HG02938 (cell line): ENCODE results near the gene OGDH.
"Not testable (repeated sequence)": the region's sequence is repeated elsewhere in the genome, so short reads cannot be mapped to it uniquely, and the experiment has no call there.

Source experiments
- ATAC-seq: cut with Tn5 transposase; IDR thresholded peaks from one replicate; pipeline ENCODE4 v1.9.1; 2021; ENCODE audit warnings: mild to moderate bottlenecking, moderate library complexity; ENCODE audit not compliant: unreplicated experiment

OGDH gene

GRCh38 chr7:44732971-44733370, 126.5 kb downstream of the OGDH start:
- ATAC-seq = not testable (repeated sequence)

- no peak for ATAC-seq
Observed at GRCh38 chr7:44733708-44734481, 127.5 kb downstream of the OGDH start.

- ATAC-seq = no peak
Observed at GRCh38 chr7:44735403-44736165, 129.2 kb downstream of the OGDH start.

- ATAC-seq = no peak
Observed at GRCh38 chr7:44736896-44737295, 130.5 kb downstream of the OGDH start.

- no peak for ATAC-seq
Observed at GRCh38 chr7:44738051-44738723, 131.8 kb downstream of the OGDH start.

- no peak for ATAC-seq
Observed at GRCh38 chr7:44738876-44739665, 132.6 kb downstream of the OGDH start.

DNA sequence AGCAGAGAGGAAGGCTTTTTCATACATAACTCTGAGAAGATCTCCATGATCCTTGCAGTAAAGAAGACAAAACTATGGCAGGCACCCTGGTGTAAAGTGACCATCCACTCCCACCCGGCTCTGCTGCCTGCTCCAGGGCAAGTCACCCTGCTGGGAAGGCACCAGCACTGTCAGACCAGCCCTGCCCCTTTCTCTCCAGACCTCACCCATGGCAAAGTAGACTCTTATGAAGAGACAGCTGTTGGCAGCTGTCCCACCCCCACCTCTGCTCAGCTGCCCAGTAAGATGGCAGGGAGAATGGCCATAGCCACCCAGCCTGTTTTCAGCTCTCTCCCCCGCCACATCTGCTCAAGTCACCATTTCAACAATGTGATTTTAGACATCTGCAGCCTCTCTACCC, 133.6 kb downstream of the OGDH start:
- no peak for ATAC-seq

GRCh38 chr7:44743750-44744149, 137.3 kb downstream of the OGDH start:
- ATAC-seq = no peak

GRCh38 chr7:44748045-44748947, 141.9 kb downstream of the OGDH start, which contains the start of gene ZMIZ2:
Gene ZMIZ2, plus strand, starts transcription at chr7:44748847. Its CDS starts 7,403 bp downstream, at chr7:44756250.
- ATAC-seq = peak; percentile 57

GRCh38 chr7:44748948-44749731, 142.7 kb downstream of the OGDH start:
- peak; percentile 11 for ATAC-seq

DNA sequence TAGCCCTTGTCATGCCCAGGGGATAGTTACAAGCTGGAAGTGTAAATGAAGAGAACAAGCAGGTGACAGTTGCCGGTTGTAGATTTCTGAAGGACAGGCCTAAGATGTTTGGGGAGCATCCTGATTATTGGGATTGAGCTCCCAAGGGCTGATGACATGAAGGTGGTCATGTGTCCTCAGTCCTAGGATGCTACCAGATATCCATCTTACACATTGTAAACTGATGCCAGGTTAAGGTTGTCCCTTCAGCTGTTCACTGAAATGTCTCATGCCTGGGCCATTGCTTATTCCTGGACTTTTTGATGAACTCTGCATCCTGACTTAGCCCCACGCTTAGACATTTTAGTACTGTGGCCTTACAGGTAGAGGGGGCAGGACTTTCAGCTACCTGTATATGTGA, 143.6 kb downstream of the OGDH start:
- no peak for ATAC-seq

GRCh38 chr7:44750424-44750823, 144.0 kb downstream of the OGDH start:
- ATAC-seq = no peak

- peak; percentile 53 for ATAC-seq
Observed at GRCh38 chr7:44750921-44751571, 144.6 kb downstream of the OGDH start.

DNA sequence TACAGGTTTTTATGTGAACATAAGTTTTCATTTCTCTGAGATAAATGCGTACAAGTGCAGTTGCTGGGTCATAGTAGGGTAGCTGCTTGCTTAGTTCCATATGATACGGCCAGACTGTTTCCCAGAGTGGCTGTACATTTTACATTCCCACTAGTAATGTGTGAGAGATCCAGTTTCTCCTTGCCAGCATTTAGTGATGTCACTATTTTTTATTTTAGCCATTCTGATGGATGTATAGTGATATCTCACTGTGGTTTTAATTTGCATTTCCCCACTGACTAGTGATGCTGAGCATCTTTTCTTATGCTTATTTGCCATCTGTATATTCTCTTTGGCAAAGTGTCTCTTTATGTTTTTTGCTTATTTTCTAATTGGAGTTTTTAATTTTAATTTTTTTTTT, 146.4 kb downstream of the OGDH start:
- ATAC-seq = no peak

- ATAC-seq = no peak
Observed at GRCh38 chr7:44754802-44755697, 148.6 kb downstream of the OGDH start.

GRCh38 chr7:44755698-44756627, 149.5 kb downstream of the OGDH start:
- no peak for ATAC-seq
